Caco-2 (cell line): ENCODE measurements around the gene ESRRG. TPM values are rescaled to one million over a fixed set of nuclear protein-coding genes. Genes with fewer than 3 reads are reported as not detected.

ENCODE experiments used
- BruUV-seq: library from RNA; stranded (reverse); fragments of 400-500 nt; replicated peaks from 2 replicates; lab custom pipeline; 2021; lab: Mats Ljungman, UMichigan
- CTCF ChIA-PET: fragments of 300-600 bp; sonication (Branson Sonifier 250); formaldehyde crosslinking; loops from one replicate; lab custom pipeline; 2022; ENCODE audit warnings: antibody characterized with exemption; lab: Charles Lee
- POLR2A ChIA-PET: fragments of 300-600 bp; sonication (Branson Sonifier 250); formaldehyde crosslinking; loops from one replicate; lab custom pipeline; 2022; ENCODE audit warnings: antibody characterized with exemption; lab: Charles Lee
- DNase-seq, 2 experiments: peaks; one replicate each; pipeline versions ENCODE4 v3.0.0 to v3.0.0-alpha.2; 2020 to 2022
- H3K27me3 ChIP-seq: replicated peaks from 2 replicates; pipeline ENCODE4 v1.6.0; 2011; ENCODE audit warnings: low read length; ENCODE audit not compliant: control insufficient read depth, insufficient read depth
- H3K36me3 ChIP-seq: 2 replicates; pipeline ENCODE4 v1.5.1; 2011; ENCODE audit warnings: low read length; ENCODE audit not compliant: control insufficient read depth, insufficient read depth
- H3K4me1 ChIP-seq: fragments of 250-450 bp; sonication (Bioruptor Pico); 2 replicates; pipeline ENCODE4 v1.5.1; 2020; ENCODE audit warnings: mild to moderate bottlenecking
- H3K4me3 ChIP-seq: 2 replicates; pipeline ENCODE4 v1.5.1; 2011; ENCODE audit warnings: low read depth, mild to moderate bottlenecking, control low read depth, low read length
- H3K9me3 ChIP-seq: fragments of 250-450 bp; sonication (Bioruptor Pico); 2 replicates; pipeline ENCODE4 v1.5.1; 2020; ENCODE audit warnings: mild to moderate bottlenecking, moderate library complexity
- H3K27ac Mint-ChIP-seq: one replicate; pipeline ENCODE4 v1.8.0; 2022; ENCODE audit warnings: mixed read lengths; ENCODE audit not compliant: unreplicated experiment
- H3K27me3 Mint-ChIP-seq: one replicate; pipeline ENCODE4 v1.8.0; 2022; ENCODE audit warnings: mixed read lengths; ENCODE audit not compliant: insufficient read depth, unreplicated experiment
- H3K36me3 Mint-ChIP-seq: one replicate; pipeline ENCODE4 v1.8.0; 2022; ENCODE audit warnings: mild to moderate bottlenecking, mixed read lengths; ENCODE audit not compliant: insufficient read depth, unreplicated experiment
- H3K4me1 Mint-ChIP-seq: one replicate; pipeline ENCODE4 v1.8.0; 2022; ENCODE audit warnings: low read depth, mixed read lengths; ENCODE audit not compliant: unreplicated experiment
- H3K4me3 Mint-ChIP-seq: one replicate; pipeline ENCODE4 v1.8.0; 2022; ENCODE audit warnings: mild to moderate bottlenecking, moderate library complexity, mixed read lengths; ENCODE audit not compliant: unreplicated experiment
- H3K9me3 Mint-ChIP-seq: one replicate; pipeline ENCODE4 v1.8.0; 2022; ENCODE audit warnings: mixed read lengths; ENCODE audit not compliant: unreplicated experiment
- intact Hi-C: fragments of 100-400 bp; cut with micrococcal nuclease; formaldehyde crosslinking; loops from one replicate; pipeline ENCODE4 v1.10.0; 2022; ENCODE audit not compliant: unreplicated experiment
- total RNA-seq: library from RNA; stranded (reverse); gene quantifications from 2 replicates; pipeline ENCODE4 v1.2.3, GENCODE V29; 2022
- TF ChIP-seq, protein P1 (sequence below), 2 experiments: fragments of 200-600 bp in 1 of 2; IDR thresholded peaks; 1 replicate in 1 of 2; 2 replicates in 1 of 2; pipeline versions ENCODE4 v1.5.1 to v1.8.0; 2011 to 2022; ENCODE audit warnings: antibody characterized with exemption in 1 of 2, control low read depth in 1 of 2, inconsistent platforms in 1 of 2, low read depth in 1 of 2, low read length in 1 of 2, mild to moderate bottlenecking in 1 of 2, moderate library complexity in 1 of 2; ENCODE audit not compliant: insufficient read depth in 1 of 2, severe bottlenecking in 1 of 2, unreplicated experiment in 1 of 2

The ESRRG gene
- total RNA-seq, 1 experiment from 2014 or later: 6.6 TPM

DNA sequence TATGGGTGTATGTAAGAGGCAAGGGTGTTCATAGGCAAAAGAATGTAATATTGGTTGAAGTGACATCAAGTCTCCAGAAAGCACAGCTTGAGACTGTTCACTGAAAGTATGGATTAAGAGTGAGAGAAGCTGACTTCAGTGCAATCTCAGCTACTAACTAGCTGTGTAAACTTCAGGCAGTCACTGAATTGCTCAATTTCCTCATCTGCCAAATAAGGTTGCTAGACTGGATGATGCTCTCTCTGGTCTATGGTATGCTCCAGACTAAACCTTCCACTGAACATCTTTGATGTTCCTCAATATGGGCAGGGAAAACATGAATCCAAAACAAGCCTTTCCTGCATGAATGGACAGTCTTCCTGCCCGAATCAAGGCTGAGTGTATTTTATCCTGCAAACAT, 188.2 kb downstream of the ESRRG start:
- intact Hi-C loops: no loop called here
- POLR2A ChIA-PET: interaction anchor here (0.5 kb wide), 1 partner anchor 70 kb away, joined by 4 read pairs; no protein-coding TSS in a partner anchor

DNA sequence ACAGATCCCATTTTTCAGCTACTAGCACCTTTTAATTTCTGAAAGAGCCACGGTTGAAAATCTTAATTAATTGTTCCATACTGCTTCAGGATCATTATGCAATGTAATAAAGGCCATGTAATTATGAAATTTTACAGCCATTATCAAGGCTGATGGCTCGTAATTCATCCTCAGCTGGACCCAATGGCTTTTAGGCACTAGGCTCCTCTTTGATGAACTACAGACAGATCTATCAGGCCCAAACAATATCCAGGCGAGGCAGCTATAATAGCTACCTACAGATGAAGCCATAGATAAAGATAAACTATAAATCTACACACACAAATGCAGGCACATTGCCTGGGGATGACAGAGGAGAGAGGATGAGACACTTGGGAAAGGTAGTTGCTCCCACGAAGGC, 189.5 kb downstream of the ESRRG start:
- no peaks in the 10 kb centered on the region for H3K36me3 ChIP-seq
- CTCF ChIA-PET: no interaction called here
- H3K4me1 Mint-ChIP-seq: peaks cover 23% of the 10 kb centered on the region
- DNase-seq: no peak
- no peak overlapping the region for H3K4me3 ChIP-seq
- no peaks in the 10 kb centered on the region for H3K27me3 Mint-ChIP-seq
- peaks cover 4% of the 10 kb centered on the region for H3K36me3 Mint-ChIP-seq
- H3K4me3 Mint-ChIP-seq: no peak overlapping the region
- no TSS peak for BruUV-seq
- peaks cover 14% of the 10 kb centered on the region for H3K4me1 ChIP-seq
- intact Hi-C loops: no loop called here
- TF ChIP-seq, protein P1, sequence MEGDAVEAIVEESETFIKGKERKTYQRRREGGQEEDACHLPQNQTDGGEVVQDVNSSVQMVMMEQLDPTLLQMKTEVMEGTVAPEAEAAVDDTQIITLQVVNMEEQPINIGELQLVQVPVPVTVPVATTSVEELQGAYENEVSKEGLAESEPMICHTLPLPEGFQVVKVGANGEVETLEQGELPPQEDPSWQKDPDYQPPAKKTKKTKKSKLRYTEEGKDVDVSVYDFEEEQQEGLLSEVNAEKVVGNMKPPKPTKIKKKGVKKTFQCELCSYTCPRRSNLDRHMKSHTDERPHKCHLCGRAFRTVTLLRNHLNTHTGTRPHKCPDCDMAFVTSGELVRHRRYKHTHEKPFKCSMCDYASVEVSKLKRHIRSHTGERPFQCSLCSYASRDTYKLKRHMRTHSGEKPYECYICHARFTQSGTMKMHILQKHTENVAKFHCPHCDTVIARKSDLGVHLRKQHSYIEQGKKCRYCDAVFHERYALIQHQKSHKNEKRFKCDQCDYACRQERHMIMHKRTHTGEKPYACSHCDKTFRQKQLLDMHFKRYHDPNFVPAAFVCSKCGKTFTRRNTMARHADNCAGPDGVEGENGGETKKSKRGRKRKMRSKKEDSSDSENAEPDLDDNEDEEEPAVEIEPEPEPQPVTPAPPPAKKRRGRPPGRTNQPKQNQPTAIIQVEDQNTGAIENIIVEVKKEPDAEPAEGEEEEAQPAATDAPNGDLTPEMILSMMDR (IDR thresholded peaks at IDR 0.05; ENCODE audit: insufficient read depth in 1 of 2, low read depth in 1 of 2, low read length in 1 of 2, severe bottlenecking in 1 of 2, unreplicated experiment in 1 of 2): no peak
- H3K9me3 Mint-ChIP-seq: no peaks in the 10 kb centered on the region
- H3K27me3 ChIP-seq: no peaks in the 10 kb centered on the region
- POLR2A ChIA-PET: no interaction called here
- no peaks in the 10 kb centered on the region for H3K9me3 ChIP-seq
- no peak overlapping the region for H3K27ac Mint-ChIP-seq

More for the DNA sequence above, 188.2 kb downstream of the ESRRG start:
- Histone ChIP-seq H3K4me1 (0 out of 2 replicates have a peak, but pooled peaks cover 6% of the 10 kb centered on the region), H3K27me3 (no peaks in the 10 kb centered on the region), H3K36me3 (no peaks in the 10 kb centered on the region), H3K4me3 (no peak overlapping the region), H3K9me3 (no peaks in the 10 kb centered on the region)
- Mint-ChIP-seq H3K4me1 (peaks cover 23% of the 10 kb centered on the region), H3K27ac (no peak overlapping the region), H3K36me3 (no peaks in the 10 kb centered on the region), H3K4me3 (no peak overlapping the region), H3K27me3 (no peaks in the 10 kb centered on the region), H3K9me3 (no peaks in the 10 kb centered on the region)
- TF ChIP-seq, protein P1 (IDR thresholded peaks at IDR 0.05; ENCODE audit: insufficient read depth in 1 of 2, low read depth in 1 of 2, low read length in 1 of 2, severe bottlenecking in 1 of 2, unreplicated experiment in 1 of 2): no peak
- DNase-seq: no peak
- BruUV-seq: no TSS peak
- CTCF ChIA-PET: interaction anchor here (0.6 kb wide), 1 partner anchor 19 kb away, joined by 4 read pairs; no protein-coding TSS in a partner anchor

DNA sequence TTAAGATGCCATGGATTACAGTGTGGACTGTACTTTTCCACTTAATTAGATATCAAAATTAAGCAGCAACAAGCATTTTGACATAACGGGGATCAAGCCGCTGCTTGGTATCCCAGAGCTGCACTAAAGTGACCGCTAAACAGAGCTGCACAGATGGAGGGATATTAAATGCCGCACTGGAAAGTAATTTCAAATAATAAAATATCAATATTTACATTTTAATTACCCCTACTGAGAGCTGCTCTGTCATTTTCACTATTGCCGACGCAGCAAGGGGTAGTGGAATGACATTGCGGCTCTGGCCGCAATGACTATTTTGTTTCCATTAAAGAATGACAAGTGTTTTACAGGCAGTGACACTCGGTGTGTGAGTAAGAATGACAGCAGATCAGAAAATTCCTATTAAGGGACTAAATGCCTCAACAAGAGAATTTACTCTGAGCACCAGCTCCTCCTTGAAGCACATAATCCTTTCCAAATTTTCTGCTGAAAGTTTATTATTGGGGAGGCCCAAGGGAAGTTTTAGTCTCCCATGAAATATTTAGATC, 190.9 kb downstream of the ESRRG start:
- TF ChIP-seq, protein P1 (IDR thresholded peaks at IDR 0.05; ENCODE audit: insufficient read depth in 1 of 2, low read depth in 1 of 2, low read length in 1 of 2, severe bottlenecking in 1 of 2, unreplicated experiment in 1 of 2): no peak
- Mint-ChIP-seq H3K9me3 (no peaks in the 10 kb centered on the region), H3K36me3 (peaks cover 6% of the 10 kb centered on the region), H3K27me3 (no peaks in the 10 kb centered on the region), H3K27ac (no peak overlapping the region), H3K4me3 (no peak overlapping the region), H3K4me1 (peaks cover 22% of the 10 kb centered on the region)
- intact Hi-C loops: no loop called here
- POLR2A ChIA-PET: no interaction called here
- BruUV-seq: no TSS peak
- H3K4me3 ChIP-seq: no peak overlapping the region
- CTCF ChIA-PET: no interaction called here
- DNase-seq: no peak
- H3K9me3 ChIP-seq: no peaks in the 10 kb centered on the region
- H3K36me3 ChIP-seq: no peaks in the 10 kb centered on the region
- peaks cover 24% of the 10 kb centered on the region for H3K4me1 ChIP-seq
- no peaks in the 10 kb centered on the region for H3K27me3 ChIP-seq
